ENCODE results near the gene UNC13C.
A peak's percentile ranks its signal among the peaks of the same experiment; 100 is the strongest.

DNA sequence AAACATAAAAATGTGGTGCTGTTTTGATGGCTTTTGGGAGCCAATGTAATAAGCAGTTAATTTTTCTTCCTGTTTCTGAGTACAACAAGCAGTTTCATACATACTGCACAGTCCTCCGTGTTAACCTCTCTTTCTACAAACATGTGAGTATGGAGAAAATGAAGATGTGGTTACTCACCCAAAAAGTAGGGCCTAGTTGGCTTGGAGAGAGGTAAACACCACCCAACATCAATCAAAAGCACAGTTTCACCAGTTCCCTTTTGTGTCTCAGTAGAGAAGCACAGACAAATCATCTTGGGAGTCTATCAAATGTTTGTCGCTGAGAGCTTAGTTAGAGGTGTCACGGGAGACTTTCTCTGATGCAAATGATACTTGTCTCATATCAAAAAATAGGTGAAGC lies 320.2 kb downstream of the UNC13C start:
- no peak for TF ChIP-seq CBX5 (IDR thresholded peaks at IDR 0.05; ENCODE audit: low read depth)
- TF ChIP-seq EGR1 (IDR thresholded peaks at IDR 0.05; ENCODE audit: borderline replicate concordance in 1 of 2, low read depth in 2 of 2, low read length in 2 of 2) = no peak
- TF ChIP-seq JUND (IDR thresholded peaks at IDR 0.05; ENCODE audit: low read depth, low read length) = no peak
- TF ChIP-seq, protein P1, sequence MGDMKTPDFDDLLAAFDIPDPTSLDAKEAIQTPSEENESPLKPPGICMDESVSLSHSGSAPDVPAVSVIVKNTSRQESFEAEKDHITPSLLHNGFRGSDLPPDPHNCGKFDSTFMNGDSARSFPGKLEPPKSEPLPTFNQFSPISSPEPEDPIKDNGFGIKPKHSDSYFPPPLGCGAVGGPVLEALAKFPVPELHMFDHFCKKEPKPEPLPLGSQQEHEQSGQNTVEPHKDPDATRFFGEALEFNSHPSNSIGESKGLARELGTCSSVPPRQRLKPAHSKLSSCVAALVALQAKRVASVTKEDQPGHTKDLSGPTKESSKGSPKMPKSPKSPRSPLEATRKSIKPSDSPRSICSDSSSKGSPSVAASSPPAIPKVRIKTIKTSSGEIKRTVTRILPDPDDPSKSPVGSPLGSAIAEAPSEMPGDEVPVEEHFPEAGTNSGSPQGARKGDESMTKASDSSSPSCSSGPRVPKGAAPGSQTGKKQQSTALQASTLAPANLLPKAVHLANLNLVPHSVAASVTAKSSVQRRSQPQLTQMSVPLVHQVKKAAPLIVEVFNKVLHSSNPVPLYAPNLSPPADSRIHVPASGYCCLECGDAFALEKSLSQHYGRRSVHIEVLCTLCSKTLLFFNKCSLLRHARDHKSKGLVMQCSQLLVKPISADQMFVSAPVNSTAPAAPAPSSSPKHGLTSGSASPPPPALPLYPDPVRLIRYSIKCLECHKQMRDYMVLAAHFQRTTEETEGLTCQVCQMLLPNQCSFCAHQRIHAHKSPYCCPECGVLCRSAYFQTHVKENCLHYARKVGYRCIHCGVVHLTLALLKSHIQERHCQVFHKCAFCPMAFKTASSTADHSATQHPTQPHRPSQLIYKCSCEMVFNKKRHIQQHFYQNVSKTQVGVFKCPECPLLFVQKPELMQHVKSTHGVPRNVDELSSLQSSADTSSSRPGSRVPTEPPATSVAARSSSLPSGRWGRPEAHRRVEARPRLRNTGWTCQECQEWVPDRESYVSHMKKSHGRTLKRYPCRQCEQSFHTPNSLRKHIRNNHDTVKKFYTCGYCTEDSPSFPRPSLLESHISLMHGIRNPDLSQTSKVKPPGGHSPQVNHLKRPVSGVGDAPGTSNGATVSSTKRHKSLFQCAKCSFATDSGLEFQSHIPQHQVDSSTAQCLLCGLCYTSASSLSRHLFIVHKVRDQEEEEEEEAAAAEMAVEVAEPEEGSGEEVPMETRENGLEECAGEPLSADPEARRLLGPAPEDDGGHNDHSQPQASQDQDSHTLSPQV (IDR thresholded peaks at IDR 0.05) = no peak
- TF ChIP-seq, protein P2, sequence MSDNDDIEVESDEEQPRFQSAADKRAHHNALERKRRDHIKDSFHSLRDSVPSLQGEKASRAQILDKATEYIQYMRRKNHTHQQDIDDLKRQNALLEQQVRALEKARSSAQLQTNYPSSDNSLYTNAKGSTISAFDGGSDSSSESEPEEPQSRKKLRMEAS (IDR thresholded peaks at IDR 0.05; ENCODE audit: low read depth, low read length) = no peak
- peak; percentile 34; the same call in 1 of the 2 replicates for TF ChIP-seq CHD2 (IDR thresholded peaks at IDR 0.05; ENCODE audit: borderline replicate concordance, low read depth, low read length)
- no peak for TF ChIP-seq POLR2AphosphoS5 (IDR thresholded peaks at IDR 0.05; ENCODE audit: low read length)
- no peak for TF ChIP-seq EZH2 (IDR thresholded peaks at IDR 0.05; ENCODE audit: borderline replicate concordance, control insufficient read depth, low read depth, low read length)

All from GM12878 (cell line).